Activated CD4-positive, alpha-beta T cell treated with anti-CD3 and anti-CD28 coated beads, Interleukin-2, amount 50 U/mL, for 16 hours (primary cell): ENCODE data around the gene DLG2.
A peak's percentile ranks its signal among the peaks of the same experiment; 100 is the strongest.

ENCODE experiments used
- DNase-seq: peaks from one replicate; pipeline ENCODE4 v3.0.0-alpha.2; 2020

DLG2 gene

DNA sequence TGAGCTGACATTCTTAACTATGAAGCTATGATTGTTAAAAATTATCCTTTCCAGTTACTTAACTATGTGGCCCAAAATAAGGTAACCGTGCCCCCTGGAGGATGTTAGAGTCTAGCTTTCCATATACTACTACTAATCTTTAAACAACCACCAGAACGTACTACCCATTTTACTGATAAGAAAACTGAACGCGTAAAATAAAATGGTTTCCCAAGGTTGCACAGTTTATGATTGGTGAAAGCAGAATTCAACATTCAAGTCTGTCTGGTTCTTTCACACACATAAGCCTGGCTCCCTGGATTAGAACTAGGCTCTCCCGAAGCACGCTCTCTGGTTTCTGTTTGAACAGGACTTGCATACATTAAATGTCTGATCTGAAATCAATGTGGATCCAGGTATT, 1903.1 kb downstream of the DLG2 start:
- DNase-seq: peak; percentile 25

GRCh38 chr11:83722392-83723119, 1904.6 kb downstream of the DLG2 start:
- DNase-seq: no peak

- no peak for DNase-seq
Observed at GRCh38 chr11:83721263-83721662, 1905.9 kb downstream of the DLG2 start.

GRCh38 chr11:83720675-83721074, 1906.5 kb downstream of the DLG2 start:
- DNase-seq: no peak

- DNase-seq: no peak
Observed at GRCh38 chr11:83717537-83717936, 1909.6 kb downstream of the DLG2 start.

DNA sequence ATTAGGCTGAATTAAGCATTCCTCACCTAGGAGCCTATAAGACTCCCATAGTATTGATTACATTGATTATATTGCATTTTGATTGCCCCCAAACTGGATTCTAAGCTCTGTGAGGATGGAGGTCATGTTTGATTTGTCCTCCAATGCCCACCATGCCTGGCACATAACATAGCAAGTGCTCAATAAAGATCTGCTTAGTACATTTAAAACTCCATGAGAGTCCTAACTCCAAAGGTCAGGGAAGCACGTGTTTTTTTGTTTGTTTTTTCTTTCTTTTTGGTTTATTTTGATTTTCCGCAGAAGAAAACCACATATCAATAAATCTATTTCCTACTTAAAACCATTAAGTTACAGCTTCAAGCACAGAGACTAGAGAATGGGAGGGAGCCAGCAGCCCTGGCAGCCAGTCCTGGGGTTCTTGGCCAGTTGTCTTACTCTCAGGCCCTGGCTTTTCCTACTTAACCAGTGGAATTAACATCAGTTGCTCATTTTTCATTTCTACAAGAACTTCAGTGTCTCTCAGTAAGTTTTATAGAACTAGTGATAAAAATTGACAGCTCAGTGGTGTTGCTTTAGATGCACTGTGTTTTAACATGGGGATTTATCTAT, 1911.1 kb downstream of the DLG2 start:
- DNase-seq: no peak

GRCh38 chr11:83713708-83714107, 1913.4 kb downstream of the DLG2 start:
- DNase-seq: no peak

GRCh38 chr11:83711106-83711527, 1916.0 kb downstream of the DLG2 start:
- no peak for DNase-seq

DNA sequence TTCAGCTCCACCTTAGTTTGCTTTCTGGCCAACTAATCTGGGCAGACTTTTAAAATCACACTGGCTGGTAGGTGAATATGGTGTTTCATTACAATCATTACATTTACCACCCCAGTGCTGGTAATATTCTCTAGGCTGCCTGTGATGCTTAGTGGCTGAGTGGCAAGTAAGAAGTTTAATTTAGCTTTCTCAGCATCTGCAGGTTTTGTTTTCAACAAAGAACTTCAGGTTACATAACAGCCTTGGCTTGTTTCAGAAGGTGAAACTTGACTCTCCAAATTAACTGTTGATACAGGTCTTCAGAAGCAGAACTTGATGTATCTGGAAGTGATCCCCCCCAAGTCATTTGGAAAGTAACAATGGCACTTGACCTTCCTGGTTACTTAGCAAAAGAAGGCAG, 1917.7 kb downstream of the DLG2 start:
- DNase-seq: no peak

DNA sequence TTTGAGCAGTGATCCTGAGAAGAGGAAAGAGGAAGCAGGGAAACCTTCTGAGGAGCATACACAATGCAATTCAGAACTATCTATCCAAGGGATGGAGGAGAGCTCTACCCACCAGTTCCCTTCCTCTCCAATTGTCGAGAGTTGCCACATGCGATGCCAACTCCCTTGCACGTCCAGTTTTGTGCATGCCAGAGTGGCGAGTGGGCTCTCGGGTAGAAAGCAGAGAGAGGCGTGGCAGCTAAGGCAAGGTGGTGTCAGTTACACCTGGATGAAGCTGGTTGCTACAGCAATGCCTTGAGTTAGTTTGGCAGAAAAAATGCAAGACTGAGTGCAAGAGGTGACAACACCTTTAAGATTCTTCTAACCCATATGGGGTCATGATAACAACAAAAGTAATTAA, 1920.6 kb downstream of the DLG2 start:
- DNase-seq: no peak

DNA sequence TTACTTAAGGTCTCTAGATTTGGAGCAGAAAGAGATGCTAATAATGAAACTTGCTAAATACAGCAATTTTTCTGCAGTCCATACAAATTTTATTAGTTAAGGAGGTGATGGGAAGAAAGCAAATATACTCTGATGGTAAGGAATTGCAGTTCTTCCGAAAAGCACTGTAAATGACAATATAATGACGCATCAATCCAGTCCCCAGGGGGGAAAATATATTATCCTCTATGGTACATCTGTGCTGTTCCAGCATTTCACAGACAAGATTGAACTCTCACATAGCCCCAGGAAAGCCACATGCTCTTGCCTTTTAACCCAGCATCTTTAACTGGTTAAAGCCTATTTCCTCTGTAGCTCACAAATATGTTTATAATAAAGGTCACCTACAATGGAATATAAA, 1924.3 kb downstream of the DLG2 start:
- no peak for DNase-seq

DNA sequence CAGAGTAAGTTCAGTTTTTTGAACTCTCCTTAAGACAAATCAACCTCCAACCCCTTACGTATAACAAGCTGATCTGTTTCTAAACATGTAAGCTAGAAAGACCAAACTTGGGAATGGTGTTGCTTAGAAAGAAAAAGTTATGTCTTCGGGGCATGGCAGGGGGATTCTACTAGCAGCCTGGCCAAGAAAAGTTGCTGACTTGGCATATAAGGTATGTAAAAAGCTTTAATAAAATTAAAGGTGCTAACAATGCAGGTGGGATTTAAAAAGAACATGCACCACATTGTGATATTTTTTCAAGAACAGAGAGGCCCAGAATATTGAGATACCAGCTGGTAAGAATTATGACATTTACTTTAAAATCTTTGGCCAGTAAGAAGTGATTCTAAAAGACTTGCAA, 1929.6 kb downstream of the DLG2 start:
- DNase-seq: no peak

- DNase-seq: no peak
Observed at GRCh38 chr11:83695046-83695445, 1932.1 kb downstream of the DLG2 start.

DNA sequence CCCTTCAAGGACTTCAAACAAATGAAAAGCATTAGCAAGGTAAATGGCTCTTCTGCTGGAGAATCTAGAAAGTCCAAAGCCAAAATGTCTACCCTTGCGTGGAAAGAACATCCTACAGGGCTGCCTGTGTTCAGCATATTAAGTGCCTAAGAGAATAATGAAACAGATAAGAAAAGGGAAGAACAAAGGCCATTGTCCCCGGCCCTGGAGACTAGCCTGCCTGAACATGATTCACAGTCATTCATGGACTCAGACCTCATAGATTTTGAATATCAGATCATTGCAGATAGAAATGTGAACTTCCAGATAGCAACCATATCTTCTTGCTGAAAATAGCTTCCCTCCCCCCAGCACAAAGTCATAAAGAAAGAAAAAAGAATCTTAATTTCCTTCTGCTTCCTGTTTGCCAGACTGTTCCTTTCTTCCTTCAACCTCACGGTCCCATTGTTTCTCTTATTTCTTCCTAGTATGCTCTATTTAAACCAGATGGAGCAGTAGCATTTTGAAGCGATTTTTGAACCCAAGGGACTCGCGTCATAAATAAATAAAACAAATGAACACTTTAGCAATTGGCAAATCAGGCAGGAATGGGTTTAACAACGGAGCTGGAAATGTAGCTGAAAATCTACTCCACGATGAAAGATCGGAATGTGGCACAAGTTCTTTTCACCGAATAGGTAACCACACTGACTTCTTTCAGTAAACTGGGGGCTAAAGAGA, 1932.8 kb downstream of the DLG2 start:
- DNase-seq: no peak

- DNase-seq: no peak
Observed at GRCh38 chr11:83693306-83693992, 1933.7 kb downstream of the DLG2 start.

DNA sequence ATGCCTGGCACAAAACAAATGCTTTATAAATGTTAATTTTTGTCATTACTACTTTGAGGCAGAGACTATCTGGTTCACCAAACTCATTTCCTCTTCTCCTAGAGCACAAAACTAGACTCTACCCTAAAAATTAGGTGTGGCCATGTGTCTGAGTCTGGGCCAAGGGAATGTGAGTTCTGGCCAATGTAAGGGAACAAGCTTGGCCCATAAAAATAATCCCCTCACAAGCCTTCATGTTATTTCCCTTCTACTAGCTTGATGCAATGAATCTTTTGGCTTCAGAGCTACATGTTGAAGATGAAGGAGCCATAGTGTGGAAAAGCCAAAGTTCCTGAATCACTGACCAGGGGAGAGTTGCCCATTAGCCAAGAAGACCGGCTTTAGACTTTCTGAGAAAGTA, 1934.5 kb downstream of the DLG2 start:
- DNase-seq: no peak

DNA sequence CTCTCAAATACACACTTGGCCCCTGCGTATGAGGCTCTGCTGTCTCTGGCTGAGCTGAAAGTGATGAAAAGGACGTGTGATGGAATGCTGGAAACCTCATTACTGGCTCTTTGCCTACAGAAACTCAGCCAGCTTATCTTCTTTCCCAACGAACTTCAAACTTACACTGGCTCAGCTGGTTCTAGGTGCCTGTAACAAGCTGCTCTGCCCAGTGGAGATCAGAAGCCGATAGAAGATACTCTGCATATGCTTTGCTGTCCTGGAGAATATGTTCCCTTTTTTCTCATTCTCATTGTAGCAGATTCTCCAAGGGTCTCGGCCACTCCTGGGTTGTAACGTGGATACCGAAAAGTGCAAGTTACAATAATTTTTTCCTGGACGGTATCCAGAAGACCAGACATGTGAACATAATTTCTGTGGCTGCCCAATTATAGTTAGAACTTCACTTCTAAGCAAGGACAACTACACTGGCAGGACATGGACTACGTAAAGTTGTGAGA, 1935.6 kb downstream of the DLG2 start:
- DNase-seq: no peak

GRCh38 chr11:83689144-83689780, 1937.9 kb downstream of the DLG2 start:
- no peak for DNase-seq

- no peak for DNase-seq
Observed at GRCh38 chr11:83687787-83688186, 1939.4 kb downstream of the DLG2 start.

- DNase-seq: no peak
Observed at GRCh38 chr11:83685730-83686129, 1941.4 kb downstream of the DLG2 start.

DNA sequence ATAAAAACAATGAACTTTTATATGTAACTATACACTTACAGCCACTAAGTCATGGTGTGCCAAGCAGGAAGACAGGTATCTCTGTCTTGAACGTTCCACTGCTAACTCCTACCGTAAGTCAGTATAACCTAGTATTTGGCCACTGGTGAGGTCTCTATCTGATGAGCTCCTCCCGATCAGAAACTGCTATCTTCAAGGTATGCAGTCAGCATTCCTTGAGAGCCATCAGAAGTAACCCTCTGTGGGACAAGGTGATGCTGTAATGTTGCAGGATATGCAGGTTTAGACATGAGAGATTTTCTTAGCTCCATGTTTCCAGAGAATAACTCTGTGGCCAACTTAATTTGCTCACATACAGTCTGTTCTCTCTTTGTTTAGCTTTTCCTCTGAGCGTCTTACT, 1943.1 kb downstream of the DLG2 start:
- DNase-seq: no peak

DNA sequence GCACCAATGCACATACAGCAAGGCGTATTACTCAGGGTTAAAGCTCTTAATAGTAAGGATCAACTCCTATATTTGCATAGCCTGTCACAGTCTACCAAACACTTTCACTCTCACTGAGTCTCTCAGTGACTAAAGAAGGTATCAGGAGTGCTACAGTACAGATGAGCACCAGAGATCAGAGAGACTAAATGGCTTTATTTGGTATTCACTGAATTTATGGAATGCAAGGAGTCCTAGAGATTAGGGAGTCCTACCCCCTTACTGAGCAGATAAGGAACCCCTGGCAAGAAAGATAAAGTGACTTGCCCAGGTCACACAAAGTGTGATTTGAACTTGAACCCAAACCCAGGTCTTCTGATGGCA, 1944.6 kb downstream of the DLG2 start:
- DNase-seq: no peak
